ENCODE data around the gene GPR62.

Gene GPR62

DNA sequence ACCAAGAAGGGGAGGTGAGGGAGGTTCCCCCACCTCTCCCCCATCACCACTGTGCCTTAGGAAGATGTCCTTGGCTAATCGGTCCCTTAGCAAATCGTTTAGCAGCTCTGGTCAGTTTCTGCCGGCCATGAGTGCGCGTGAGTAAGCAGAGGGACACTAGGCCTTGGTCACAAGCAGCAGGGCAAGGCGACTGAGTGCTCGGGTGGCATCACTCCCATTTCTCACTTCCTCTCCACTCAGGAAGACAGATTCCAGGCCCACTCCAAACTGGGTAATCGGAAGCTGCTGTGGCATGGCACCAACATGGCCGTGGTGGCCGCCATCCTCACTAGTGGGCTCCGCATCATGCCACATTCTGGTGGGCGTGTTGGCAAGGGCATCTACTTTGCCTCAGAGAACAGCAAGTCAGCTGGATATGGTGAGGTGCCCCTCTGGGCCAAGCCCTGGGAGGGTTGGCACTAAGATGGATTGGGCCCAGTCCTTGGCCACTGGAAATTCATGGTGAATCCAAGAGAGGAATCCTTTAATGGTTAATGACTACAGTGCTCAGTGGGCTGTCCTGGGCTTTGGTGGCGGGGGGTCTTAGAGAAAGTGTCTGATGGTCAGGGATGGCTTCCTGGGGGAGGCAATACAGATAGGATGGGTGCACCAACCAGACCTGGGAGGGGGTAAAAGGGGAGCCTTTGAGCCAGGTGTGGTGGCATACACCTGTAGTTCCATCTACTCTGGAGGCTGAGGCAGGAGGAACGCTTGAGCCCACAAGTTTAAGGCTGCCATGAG, 9.1 kb upstream of the GPR62 start:
- TF ChIP-seq, protein P1, sequence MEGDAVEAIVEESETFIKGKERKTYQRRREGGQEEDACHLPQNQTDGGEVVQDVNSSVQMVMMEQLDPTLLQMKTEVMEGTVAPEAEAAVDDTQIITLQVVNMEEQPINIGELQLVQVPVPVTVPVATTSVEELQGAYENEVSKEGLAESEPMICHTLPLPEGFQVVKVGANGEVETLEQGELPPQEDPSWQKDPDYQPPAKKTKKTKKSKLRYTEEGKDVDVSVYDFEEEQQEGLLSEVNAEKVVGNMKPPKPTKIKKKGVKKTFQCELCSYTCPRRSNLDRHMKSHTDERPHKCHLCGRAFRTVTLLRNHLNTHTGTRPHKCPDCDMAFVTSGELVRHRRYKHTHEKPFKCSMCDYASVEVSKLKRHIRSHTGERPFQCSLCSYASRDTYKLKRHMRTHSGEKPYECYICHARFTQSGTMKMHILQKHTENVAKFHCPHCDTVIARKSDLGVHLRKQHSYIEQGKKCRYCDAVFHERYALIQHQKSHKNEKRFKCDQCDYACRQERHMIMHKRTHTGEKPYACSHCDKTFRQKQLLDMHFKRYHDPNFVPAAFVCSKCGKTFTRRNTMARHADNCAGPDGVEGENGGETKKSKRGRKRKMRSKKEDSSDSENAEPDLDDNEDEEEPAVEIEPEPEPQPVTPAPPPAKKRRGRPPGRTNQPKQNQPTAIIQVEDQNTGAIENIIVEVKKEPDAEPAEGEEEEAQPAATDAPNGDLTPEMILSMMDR (IDR thresholded peaks at IDR 0.05; ENCODE audit: low read depth, low read length): no peak
- no peak for DNase-seq (ENCODE audit: extremely low read depth, low read depth)

DNA sequence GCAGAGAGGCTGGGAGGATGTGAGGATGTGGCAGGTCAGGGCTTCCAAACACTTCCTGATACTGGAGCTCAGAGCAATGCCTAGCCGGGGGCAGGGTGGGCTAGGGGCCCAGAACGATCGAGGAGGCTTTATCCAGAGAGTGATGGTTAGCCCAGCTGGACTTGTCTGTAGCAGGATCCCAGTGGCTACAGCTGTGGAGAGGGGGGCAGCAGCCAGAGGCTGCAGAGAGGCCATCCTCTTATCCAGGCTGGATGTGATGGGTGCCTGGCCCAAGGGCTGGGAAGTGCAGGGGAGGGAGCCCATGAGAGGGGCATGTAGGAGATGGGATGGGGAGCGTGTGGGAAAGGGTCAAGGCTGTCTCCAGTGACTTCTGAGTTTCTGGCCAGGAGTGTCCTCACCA, 8.4 kb upstream of the GPR62 start:
- no peak for DNase-seq (ENCODE audit: extremely low read depth, low read depth)
- TF ChIP-seq, protein P1 (IDR thresholded peaks at IDR 0.05; ENCODE audit: low read depth, low read length): no peak

GRCh38 chr3:51947215-51947900, 7.8 kb upstream of the GPR62 start:
- no peak for DNase-seq (ENCODE audit: extremely low read depth, low read depth)
- TF ChIP-seq, protein P1 (IDR thresholded peaks at IDR 0.05; ENCODE audit: low read depth, low read length): no peak

- TF ChIP-seq, protein P1 (IDR thresholded peaks at IDR 0.05; ENCODE audit: low read depth, low read length): no peak
Observed at GRCh38 chr3:51948016-51948580, 7.1 kb upstream of the GPR62 start.

GRCh38 chr3:51949121-51949520, 6.1 kb upstream of the GPR62 start:
- TF ChIP-seq, protein P1 (IDR thresholded peaks at IDR 0.05; ENCODE audit: low read depth, low read length): no peak
- DNase-seq (ENCODE audit: extremely low read depth, low read depth): no peak

More at GRCh38 chr3:51948016-51948580, 7.1 kb upstream of the GPR62 start:
- no peak for DNase-seq (ENCODE audit: extremely low read depth, low read depth)

- DNase-seq (ENCODE audit: extremely low read depth, low read depth): no peak
- TF ChIP-seq, protein P1 (IDR thresholded peaks at IDR 0.05; ENCODE audit: low read depth, low read length): no peak
Observed at GRCh38 chr3:51950899-51951298, 4.3 kb upstream of the GPR62 start.

DNA sequence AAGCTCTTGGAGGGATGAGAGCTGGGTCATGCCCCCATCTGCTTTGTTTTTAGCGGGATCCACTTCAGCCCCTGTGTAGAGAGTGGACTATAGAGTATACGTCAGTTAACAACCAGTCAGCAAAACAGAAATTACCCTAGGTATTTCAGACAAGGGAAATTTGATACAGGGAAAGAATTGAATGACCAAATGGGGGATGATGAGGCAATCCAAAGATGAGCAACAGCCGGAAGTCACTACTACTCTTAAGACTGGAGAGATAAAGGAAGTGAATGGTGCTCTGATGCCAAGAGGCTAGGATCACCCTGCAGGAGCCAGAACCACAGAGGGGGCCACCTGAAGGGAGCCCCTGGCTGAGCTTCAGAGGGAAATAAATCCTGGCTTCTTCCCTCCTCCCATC, 1.7 kb upstream of the GPR62 start:
- no peak for DNase-seq (ENCODE audit: extremely low read depth, low read depth)
- TF ChIP-seq, protein P1 (IDR thresholded peaks at IDR 0.05; ENCODE audit: low read depth, low read length): no peak

Data from AG09319 (cell line).